Endothelial cell of umbilical vein (primary cell): ENCODE results near the gene UBE2C. TPM values are rescaled to one million over a fixed set of nuclear protein-coding genes. Genes with fewer than 3 reads are reported as not detected.

Source experiments
- BruUV-seq: library from RNA; stranded (reverse); fragments of 400-500 nt; replicated peaks from 2 replicates; lab custom pipeline; 2021; lab: Mats Ljungman, UMichigan
- CTCF ChIA-PET: fragments of 300-600, 350-600 bp; sonication (Branson Sonifier 250); formaldehyde crosslinking; loops from one replicate; lab custom pipeline; 2021; ENCODE audit warnings: antibody characterized with exemption, inconsistent platforms; lab: Charles Lee
- POLR2A ChIA-PET: fragments of 300-600, 350-600 bp; sonication (Branson Sonifier 250); formaldehyde crosslinking; loops from one replicate; lab custom pipeline; 2021; ENCODE audit warnings: antibody characterized with exemption, inconsistent platforms; lab: Charles Lee
- DNase-seq: peaks from one replicate; pipeline ENCODE4 v3.0.0-alpha.2; 2011; ENCODE audit warnings: low read depth, low spot score
- FAIRE-seq: peaks from 2 replicates; lab custom pipeline; 2011; peaks lifted over from hg19 to GRCh38; lab: Jason Lieb, UNC
- H2AFZ ChIP-seq: 2 replicates; pipeline ENCODE4 v1.6.0; 2012; ENCODE audit warnings: low read depth, low read length, control low read depth, inconsistent platforms
- H3K27ac ChIP-seq: 2 replicates; pipeline ENCODE4 v1.5.1; 2011; ENCODE audit warnings: low read depth, mild to moderate bottlenecking, control low read depth, low read length, moderate library complexity; ENCODE audit not compliant: insufficient read depth
- H3K27me3 ChIP-seq, 2 experiments: 2 replicates each; pipeline versions ENCODE4 v1.6.0 to v1.6.1; 2011; ENCODE audit warnings: low read length in 2 of 2, mixed read lengths in 1 of 2; ENCODE audit not compliant: control insufficient read depth in 2 of 2, insufficient read depth in 2 of 2
- H3K36me3 ChIP-seq, 2 experiments: 2 replicates in 1 of 2; 3 replicates in 1 of 2; pipeline ENCODE4 v1.5.1; 2011; ENCODE audit warnings: low read length in 2 of 2, mild to moderate bottlenecking in 1 of 2, moderate library complexity in 1 of 2; ENCODE audit not compliant: control insufficient read depth in 2 of 2, insufficient read depth in 2 of 2; ENCODE audit errors: extremely low read depth in 1 of 2
- H3K4me1 ChIP-seq: 3 replicates; pipeline ENCODE4 v1.5.1; 2011; ENCODE audit warnings: mild to moderate bottlenecking, low read length; ENCODE audit not compliant: control insufficient read depth, insufficient read depth; ENCODE audit errors: extremely low read depth
- H3K4me2 ChIP-seq: 2 replicates; pipeline ENCODE4 v1.6.1; 2011; ENCODE audit warnings: low read length, control low read depth, mixed read lengths; ENCODE audit not compliant: insufficient read depth
- H3K4me3 ChIP-seq, 3 experiments: fragments of 200-600 bp in 1 of 3; sonication (generic), shearing (Covaris generic) in 1 of 3; replicated peaks in 1 of 3; 2 replicates each; pipeline ENCODE4 v1.5.1; 2011 to 2016; ENCODE audit warnings: control low read depth in 3 of 3, low read length in 3 of 3, mild to moderate bottlenecking in 2 of 3, inconsistent platforms in 1 of 3, low read depth in 1 of 3, moderate library complexity in 1 of 3; ENCODE audit not compliant: insufficient read depth in 1 of 3
- H3K79me2 ChIP-seq: 2 replicates; pipeline ENCODE4 v1.6.0; 2012; ENCODE audit warnings: low read length, inconsistent platforms; ENCODE audit not compliant: control insufficient read depth, insufficient read depth
- H3K9ac ChIP-seq: replicated peaks from 2 replicates; pipeline ENCODE3; 2011; ENCODE audit warnings: low read length, control low read depth; ENCODE audit not compliant: insufficient read depth; ENCODE audit errors: extremely low read depth
- H3K9me1 ChIP-seq: replicated peaks from 3 replicates; pipeline ENCODE4 v1.6.0; 2011; ENCODE audit warnings: mild to moderate bottlenecking, low read length; ENCODE audit not compliant: control insufficient read depth, insufficient read depth; ENCODE audit errors: extremely low read depth
- H3K9me3 ChIP-seq: replicated peaks from 2 replicates; pipeline ENCODE4 v1.5.1; 2012; ENCODE audit warnings: low read length, inconsistent platforms; ENCODE audit not compliant: control insufficient read depth, insufficient read depth
- H4K20me1 ChIP-seq: replicated peaks from 2 replicates; pipeline ENCODE3; 2011; ENCODE audit warnings: mild to moderate bottlenecking, low read length; ENCODE audit not compliant: control insufficient read depth, insufficient read depth; ENCODE audit errors: extremely low read depth
- EZH2 ChIP-seq: IDR thresholded peaks from 2 replicates; pipeline ENCODE4 v1.6.1; 2012; ENCODE audit warnings: borderline replicate concordance, low read depth, mild to moderate bottlenecking, moderate library complexity, low read length, inconsistent platforms; ENCODE audit not compliant: severe bottlenecking
- FOS ChIP-seq: IDR thresholded peaks from 2 replicates; pipeline ENCODE4 v1.6.1; 2011; ENCODE audit warnings: mild to moderate bottlenecking, low read length, moderate library complexity, borderline replicate concordance; ENCODE audit not compliant: insufficient read depth
- GATA2 ChIP-seq: IDR thresholded peaks from 2 replicates; pipeline ENCODE4 v1.7.0; 2011; ENCODE audit warnings: low read depth, mild to moderate bottlenecking, moderate library complexity, mixed read lengths, low read length; ENCODE audit not compliant: insufficient read length, insufficient read depth
- JUN ChIP-seq: IDR thresholded peaks from 2 replicates; pipeline ENCODE4 v1.6.1; 2011; ENCODE audit warnings: borderline replicate concordance, low read depth; ENCODE audit not compliant: insufficient read length, insufficient read depth
- MAX ChIP-seq: IDR thresholded peaks from 2 replicates; pipeline ENCODE4 v1.6.1; 2011; ENCODE audit not compliant: insufficient read depth, insufficient read length
- MYC ChIP-seq: IDR thresholded peaks from one replicate; pipeline ENCODE4 v1.6.1; 2011; ENCODE audit warnings: mild to moderate bottlenecking, low read depth, low read length
- POLR2A ChIP-seq: IDR thresholded peaks from 2 replicates; pipeline ENCODE4 v1.6.1; 2012; ENCODE audit warnings: low read depth, mild to moderate bottlenecking, control low read depth, low read length
- POLR2AphosphoS5 ChIP-seq: IDR thresholded peaks from 2 replicates; pipeline ENCODE4 v1.6.1; 2012; ENCODE audit warnings: low read depth, mild to moderate bottlenecking, control low read depth, low read length, moderate library complexity; ENCODE audit not compliant: insufficient read depth
- dilution Hi-C: fragments of 300-500 bp; cut with MboI; formaldehyde crosslinking; loops from one replicate; pipeline ENCODE4 v1.15.0; 2019; ENCODE audit warnings: low sequenced_read_pairs; ENCODE audit not compliant: extremely low pct_ligation_motif_present
- intact Hi-C: fragments of 100-400 bp; cut with micrococcal nuclease; formaldehyde crosslinking; loops from one replicate; pipeline ENCODE4 v1.10.0; 2022
- polyA plus RNA-seq, 4 experiments: library from polyadenylated mRNA; depleted of rRNA in 3 of 4; stranded (reverse) in 3 of 4; unstranded in 1 of 4; fragments of >200 nt; gene quantifications; 2 replicates each; pipeline versions ENCODE4 v1.2.1 to v1.2.3, GENCODE V29; 2011 to 2012; ENCODE audit warnings: missing spikeins in 1 of 4
- total RNA-seq: library from RNA; stranded (reverse); gene quantifications from 2 replicates; pipeline ENCODE4 v1.2.3, GENCODE V29; 2021
- TF ChIP-seq, protein P1 (sequence below), 2 donors: IDR thresholded peaks; 1 replicate in 1 of 2; 2 replicates in 1 of 2; pipeline ENCODE4 v1.5.1; 2011; ENCODE audit warnings: low read length in 2 of 2, mild to moderate bottlenecking in 2 of 2, moderate library complexity in 2 of 2, control low read depth in 1 of 2, inconsistent platforms in 1 of 2, low read depth in 1 of 2; ENCODE audit not compliant: insufficient read depth in 1 of 2; ENCODE audit errors: extremely low read depth in 1 of 2

Gene UBE2C
- total and polyA plus RNA-seq, 2 donors (not counting 3 experiments of a cell fraction or from before 2014, with no cell fraction given): 129 to 130 TPM

DNA sequence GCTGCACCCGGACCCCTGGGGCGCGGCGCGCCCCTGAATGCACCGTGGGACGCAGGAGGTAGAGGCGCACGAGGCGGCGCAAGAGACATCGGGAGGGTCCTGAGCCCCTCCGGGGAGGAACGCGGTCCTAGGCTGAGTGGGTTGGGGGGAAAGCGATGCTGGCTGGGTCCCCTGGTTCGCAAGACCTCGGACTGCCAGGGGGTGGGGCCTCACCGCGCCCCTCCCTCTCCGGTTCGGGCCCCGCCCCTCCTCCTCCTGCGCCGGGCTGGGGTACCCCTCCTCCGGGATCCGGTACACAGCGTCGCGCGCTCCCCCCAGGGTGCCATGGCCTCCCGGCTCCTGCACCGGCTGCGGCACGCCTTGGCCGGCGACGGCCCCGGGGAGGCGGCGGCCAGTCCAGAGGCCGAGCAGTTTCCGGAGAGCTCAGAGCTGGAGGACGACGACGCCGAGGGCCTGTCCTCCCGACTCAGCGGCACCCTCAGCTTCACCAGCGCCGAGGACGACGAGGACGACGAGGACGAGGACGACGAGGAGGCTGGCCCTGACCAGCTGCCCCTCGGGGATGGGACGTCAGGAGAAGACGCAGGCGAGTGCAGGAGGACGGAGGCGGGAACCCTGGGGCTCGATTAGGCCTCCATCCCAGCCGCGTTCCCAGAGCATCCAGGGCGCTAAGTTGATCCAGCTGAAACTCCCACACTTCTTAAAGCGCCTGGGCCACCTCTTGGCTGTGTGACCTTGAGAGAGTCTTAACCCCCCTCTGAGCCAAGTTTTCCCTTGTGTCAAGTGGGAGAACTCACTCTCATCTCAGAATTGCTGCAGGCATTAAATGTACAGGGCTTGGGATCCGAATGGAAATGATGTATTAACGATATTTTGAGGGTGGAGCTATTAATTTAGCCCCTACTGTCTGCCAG, 21.7 kb downstream of the UBE2C start:
- Histone ChIP-seq H3K27me3 (no peaks in the 10 kb centered on the region), H2AFZ (peak overlapping the region; percentile 98), H3K9me1 (no peaks in the 10 kb centered on the region), H3K4me2 (peak overlapping the region; percentile 90), H3K79me2 (no peaks in the 10 kb centered on the region), H3K9me3 (no peaks in the 10 kb centered on the region), H3K4me1 (peaks cover 20% of the 10 kb centered on the region), H3K9ac (peak overlapping the region; percentile 89), H3K4me3 (peak overlapping the region; percentile 29 to 47 (median 35)), H3K36me3 (no peaks in the 10 kb centered on the region), H4K20me1 (no peaks in the 10 kb centered on the region), H3K27ac (peak overlapping the region; percentile 71)
- TF ChIP-seq POLR2AphosphoS5 (peak; percentile 73), POLR2A (no peak)
- FAIRE-seq (peak; percentile 44), DNase-seq (peak; percentile 83)
- no TSS peak for BruUV-seq
- intact Hi-C loops (loop anchor here (1.0 to 2.0 kb wide), 3 partner anchors 22 to 57 kb away; partner anchors contain the start of genes ACOT8, CTSA, NEURL2 and UBE2C), dilution Hi-C loops (no loop called here)
- CTCF ChIA-PET: interaction anchor here (0.6 to 1.9 kb wide), 8 partner anchors 10 to 136 kb away, joined by 3 to 14 read pairs (median 5); no protein-coding TSS in a partner anchor
- POLR2A ChIA-PET: interaction anchor here (0.6 kb wide), 2 partner anchors 41 to 101 kb away, joined by 3 to 7 read pairs; no protein-coding TSS in a partner anchor

DNA sequence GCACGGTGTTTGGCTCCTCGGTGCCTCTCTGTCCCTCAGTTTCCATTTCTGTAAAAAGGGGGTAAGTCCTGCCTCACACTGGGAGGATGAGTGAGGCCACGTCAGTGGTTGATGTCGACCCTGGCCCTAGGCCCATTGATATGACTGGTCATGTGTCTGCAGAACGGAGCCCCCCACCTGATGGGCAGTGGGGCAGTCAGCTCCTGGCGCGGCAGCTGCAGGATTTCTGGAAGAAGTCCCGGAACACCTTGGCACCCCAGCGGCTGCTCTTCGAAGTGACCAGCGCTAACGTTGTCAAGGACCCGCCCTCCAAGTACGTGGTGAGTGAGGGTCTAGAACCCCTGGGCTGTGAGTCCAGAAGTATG, 22.3 kb downstream of the UBE2C start:
- Histone ChIP-seq H3K9me3 (no peaks in the 10 kb centered on the region), H3K36me3 (no peaks in the 10 kb centered on the region), H3K27ac (no peak overlapping the region), H3K27me3 (no peaks in the 10 kb centered on the region), H2AFZ (no peak overlapping the region), H3K79me2 (no peaks in the 10 kb centered on the region), H3K4me2 (peak overlapping the region; percentile 90), H3K9me1 (no peaks in the 10 kb centered on the region), H4K20me1 (no peaks in the 10 kb centered on the region), H3K9ac (no peak overlapping the region), H3K4me3 (peak overlapping the region in 1 of 3 experiments; percentile 29), H3K4me1 (peaks cover 20% of the 10 kb centered on the region)
- TSS peak; percentile 15 for BruUV-seq
- FAIRE-seq (no peak), DNase-seq (no peak)
- CTCF ChIA-PET: interaction anchor here (1.2 to 1.9 kb wide), 6 partner anchors 10 to 135 kb away, joined by 3 to 14 read pairs (median 5); no protein-coding TSS in a partner anchor
- TF ChIP-seq POLR2A (no peak), JUN (no peak), MYC (no peak), FOS (no peak), MAX (no peak), EZH2 (no peak), GATA2 (no peak), POLR2AphosphoS5 (no peak)
- TF ChIP-seq, protein P1, sequence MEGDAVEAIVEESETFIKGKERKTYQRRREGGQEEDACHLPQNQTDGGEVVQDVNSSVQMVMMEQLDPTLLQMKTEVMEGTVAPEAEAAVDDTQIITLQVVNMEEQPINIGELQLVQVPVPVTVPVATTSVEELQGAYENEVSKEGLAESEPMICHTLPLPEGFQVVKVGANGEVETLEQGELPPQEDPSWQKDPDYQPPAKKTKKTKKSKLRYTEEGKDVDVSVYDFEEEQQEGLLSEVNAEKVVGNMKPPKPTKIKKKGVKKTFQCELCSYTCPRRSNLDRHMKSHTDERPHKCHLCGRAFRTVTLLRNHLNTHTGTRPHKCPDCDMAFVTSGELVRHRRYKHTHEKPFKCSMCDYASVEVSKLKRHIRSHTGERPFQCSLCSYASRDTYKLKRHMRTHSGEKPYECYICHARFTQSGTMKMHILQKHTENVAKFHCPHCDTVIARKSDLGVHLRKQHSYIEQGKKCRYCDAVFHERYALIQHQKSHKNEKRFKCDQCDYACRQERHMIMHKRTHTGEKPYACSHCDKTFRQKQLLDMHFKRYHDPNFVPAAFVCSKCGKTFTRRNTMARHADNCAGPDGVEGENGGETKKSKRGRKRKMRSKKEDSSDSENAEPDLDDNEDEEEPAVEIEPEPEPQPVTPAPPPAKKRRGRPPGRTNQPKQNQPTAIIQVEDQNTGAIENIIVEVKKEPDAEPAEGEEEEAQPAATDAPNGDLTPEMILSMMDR (IDR thresholded peaks at IDR 0.05; ENCODE audit: extremely low read depth in 1 of 2, insufficient read depth in 1 of 2, low read depth in 1 of 2, low read length in 2 of 2): no peak
- dilution Hi-C loops: no loop called here
- intact Hi-C loops: loop anchor here (1.0 to 2.0 kb wide), 3 partner anchors 22 to 56 kb away; partner anchors contain the start of genes ACOT8, CTSA, NEURL2 and UBE2C
- POLR2A ChIA-PET: interaction anchor here (0.6 kb wide), 1 partner anchor 100 kb away, joined by 3 read pairs; no protein-coding TSS in a partner anchor
